ENCODE measurements around the gene NOTCH3. TPM values are rescaled to one million over a fixed set of nuclear protein-coding genes. Genes with fewer than 3 reads are reported as not detected.

Gene NOTCH3
- total RNA-seq, 1 experiment from 2014 or later, result 39.4 TPM

DNA sequence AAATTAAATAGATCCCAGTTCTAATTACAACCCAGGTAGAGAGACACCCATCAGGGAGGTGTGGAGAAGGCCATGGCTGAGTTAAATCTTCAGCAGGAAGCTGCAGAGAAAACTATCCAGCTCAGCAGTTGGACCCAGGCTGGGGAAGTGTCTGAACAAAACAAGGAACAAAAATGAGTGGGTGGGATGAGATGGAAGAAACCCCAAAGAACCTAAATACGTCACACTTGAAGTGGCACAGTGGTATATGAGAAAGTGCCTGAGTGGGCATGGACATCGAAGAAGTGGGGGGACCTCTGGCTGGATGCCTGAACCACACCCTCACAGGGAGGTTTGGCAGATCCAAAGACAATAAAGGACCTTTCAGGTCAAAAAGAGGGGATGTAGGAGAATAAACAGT, 35.0 kb upstream of the NOTCH3 start:
- Histone ChIP-seq H3K27me3 (ENCODE audit: insufficient read depth, low read length) (no peaks in the 10 kb centered on the region), H4K20me1 (ENCODE audit: insufficient read depth) (no peaks in the 10 kb centered on the region), H3K4me1 (ENCODE audit: control insufficient read depth in 1 of 2, insufficient read depth in 2 of 2, low read length in 2 of 2) (no peaks in the 10 kb centered on the region), H2AFZ (ENCODE audit: low read depth, low read length, poor library complexity, severe bottlenecking) (no peak overlapping the region), H3K9me2 (ENCODE audit: insufficient read depth) (no peaks in the 10 kb centered on the region), H3K36me3 (ENCODE audit: control insufficient read depth in 1 of 2, insufficient read depth in 2 of 2, low read length in 2 of 2) (peaks cover 0 to 2% of the 10 kb centered on the region in 2 experiments; a peak in 1 of 4 replicates), H3K4me3 (replicated peaks in 1 of 2; ENCODE audit: low read depth in 1 of 2, low read length in 2 of 2) (no peak overlapping the region), H3K9me3 (ENCODE audit: control insufficient read depth in 1 of 2, insufficient read depth in 1 of 2, low read depth in 1 of 2, low read length in 2 of 2) (no peaks in the 10 kb centered on the region), H3K27ac (ENCODE audit: low read depth, low read length) (no peak overlapping the region), H3K9ac (ENCODE audit: low read length) (no peak overlapping the region), H3K4me2 (ENCODE audit: low read length) (no peak overlapping the region), H3K79me2 (ENCODE audit: insufficient read depth, low read length) (no peaks in the 10 kb centered on the region)
- POLR2A ChIA-PET, result no interaction called here
- ATAC-seq (no peak), DNase-seq (ENCODE audit: low read depth, low spot score) (no peak)
- TF ChIP-seq CBX3 (IDR thresholded peaks at IDR 0.05; ENCODE audit: low read depth) (no peak), SP1 (IDR thresholded peaks at IDR 0.05; ENCODE audit: low read depth) (no peak), FOSL1 (IDR thresholded peaks at IDR 0.05; ENCODE audit: low read depth) (no peak), ZNF274 (IDR thresholded peaks at IDR 0.05; ENCODE audit: low read depth, low read length) (no peak), JUND (IDR thresholded peaks at IDR 0.05) (no peak), CEBPB (IDR thresholded peaks at IDR 0.05; ENCODE audit: low read depth) (no peak), ATF3 (IDR thresholded peaks at IDR 0.05) (no peak), YY1 (IDR thresholded peaks at IDR 0.05; ENCODE audit: extremely low read depth, insufficient replicate concordance, low read depth, low read length) (no peak), SIN3A (IDR thresholded peaks at IDR 0.05; ENCODE audit: low read depth) (no peak), ELF1 (IDR thresholded peaks at IDR 0.05; ENCODE audit: borderline replicate concordance, low read depth) (no peak), EZH2 (IDR thresholded peaks at IDR 0.05) (no peak), REST (IDR thresholded peaks at IDR 0.05; ENCODE audit: low read depth) (no peak)
- no TSS peak for BruUV-seq (replicated peaks)
- CTCF ChIA-PET, result no interaction called here
- intact Hi-C loops (cut with micrococcal nuclease), result no loop called here
- RAD21 ChIA-PET (ENCODE audit: low non-redundant PET in 1 of 2, low total read pairs in 2 of 2, uncharacterized antibody in 2 of 2, unreplicated experiment in 2 of 2), result no interaction called here
